ENCODE results near the gene LARP4. TPM values are rescaled to one million over a fixed set of nuclear protein-coding genes. Genes with fewer than 3 reads are reported as not detected.
"Not testable (repeated sequence)": the region's sequence is repeated elsewhere in the genome, so short reads cannot be mapped to it uniquely, and the experiment has no call there.

LARP4 gene
- total and polyA plus RNA-seq, 8 donors: 6.2 to 38.5 (median 29.6) TPM

DNA sequence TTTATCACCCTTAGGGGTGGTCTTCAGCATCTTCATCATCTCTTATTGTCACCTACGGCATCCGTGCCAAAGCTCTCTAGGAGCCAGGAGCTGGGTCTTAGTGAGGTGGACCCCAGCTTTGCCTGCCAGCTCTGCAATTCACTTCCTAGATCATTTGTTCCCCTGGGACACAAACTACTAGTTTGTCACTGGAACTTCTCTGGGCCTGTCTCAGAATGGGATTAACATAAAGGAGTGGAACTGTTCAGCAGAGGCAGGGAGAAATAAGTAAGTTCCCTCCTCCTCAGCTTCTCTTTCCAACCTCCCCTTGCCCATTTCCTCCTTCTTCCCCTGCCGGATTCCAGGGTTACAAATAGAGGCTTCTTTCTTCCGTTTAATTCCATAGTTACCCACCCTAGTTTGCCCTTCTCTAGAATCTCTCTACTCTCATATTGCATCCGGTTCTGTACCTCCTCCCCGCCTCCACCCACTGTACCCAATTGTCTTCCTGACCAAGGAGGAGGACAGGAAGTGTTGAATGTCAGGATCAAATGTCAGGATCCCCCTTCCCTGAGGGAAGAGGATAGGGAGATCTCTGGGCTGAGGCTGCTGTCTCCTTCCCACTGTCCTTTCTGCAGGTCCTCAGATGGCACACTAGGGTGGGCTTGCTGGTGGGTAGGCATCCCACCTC is 25.0 kb downstream of the LARP4 start:
- no peaks in the 10 kb centered on the region for H3K27me3 ChIP-seq
- intact Hi-C loops (cut with DNase I): no loop called here
- 73 to 76% methylated on average over 6 of the region's 6 CpGs for WGBS, 2 donors
- peaks cover 0 to 16% (median 6%) of the 10 kb centered on the region in 3 donors for H3K36me3 ChIP-seq
- TF ChIP-seq, protein P1, sequence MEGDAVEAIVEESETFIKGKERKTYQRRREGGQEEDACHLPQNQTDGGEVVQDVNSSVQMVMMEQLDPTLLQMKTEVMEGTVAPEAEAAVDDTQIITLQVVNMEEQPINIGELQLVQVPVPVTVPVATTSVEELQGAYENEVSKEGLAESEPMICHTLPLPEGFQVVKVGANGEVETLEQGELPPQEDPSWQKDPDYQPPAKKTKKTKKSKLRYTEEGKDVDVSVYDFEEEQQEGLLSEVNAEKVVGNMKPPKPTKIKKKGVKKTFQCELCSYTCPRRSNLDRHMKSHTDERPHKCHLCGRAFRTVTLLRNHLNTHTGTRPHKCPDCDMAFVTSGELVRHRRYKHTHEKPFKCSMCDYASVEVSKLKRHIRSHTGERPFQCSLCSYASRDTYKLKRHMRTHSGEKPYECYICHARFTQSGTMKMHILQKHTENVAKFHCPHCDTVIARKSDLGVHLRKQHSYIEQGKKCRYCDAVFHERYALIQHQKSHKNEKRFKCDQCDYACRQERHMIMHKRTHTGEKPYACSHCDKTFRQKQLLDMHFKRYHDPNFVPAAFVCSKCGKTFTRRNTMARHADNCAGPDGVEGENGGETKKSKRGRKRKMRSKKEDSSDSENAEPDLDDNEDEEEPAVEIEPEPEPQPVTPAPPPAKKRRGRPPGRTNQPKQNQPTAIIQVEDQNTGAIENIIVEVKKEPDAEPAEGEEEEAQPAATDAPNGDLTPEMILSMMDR (IDR thresholded peaks at IDR 0.05): no peak
- no peak for ATAC-seq
- H3K4me3 ChIP-seq: no peak overlapping the region
- H3K4me1 ChIP-seq: no peaks in the 10 kb centered on the region
- H3K9me3 ChIP-seq: no peaks in the 10 kb centered on the region
- FAIRE-seq: no peak
- no peak for DNase-seq
- no peak overlapping the region for H3K27ac ChIP-seq

DNA sequence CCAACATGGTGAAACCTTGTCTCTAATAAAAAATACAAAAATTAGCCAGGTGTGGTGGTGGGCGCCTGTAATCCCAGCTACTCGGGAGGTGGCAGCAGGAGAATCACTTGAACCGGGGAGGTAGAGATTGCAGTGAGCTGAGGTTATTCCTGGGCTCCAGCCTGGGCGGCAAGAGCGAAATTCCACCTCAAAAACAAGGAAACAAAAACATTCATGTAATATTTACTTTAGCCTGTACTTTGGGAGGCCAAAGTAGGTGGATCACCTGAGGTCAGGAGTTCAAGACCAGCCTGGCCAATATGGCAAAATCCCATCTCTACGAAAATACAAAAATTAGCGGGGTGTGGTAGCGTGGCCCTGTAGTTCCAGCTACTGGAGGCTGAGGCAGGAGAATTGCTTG is 31.0 kb downstream of the LARP4 start:
- H3K27me3 ChIP-seq; H3K9me3 ChIP-seq; ATAC-seq; H3K4me1 ChIP-seq; FAIRE-seq; H3K27ac ChIP-seq; intact Hi-C loops (cut with DNase I); H3K4me3 ChIP-seq; DNase-seq: not testable (repeated sequence)
- 84% methylated on average over 8 of the region's 8 CpGs for WGBS, 2 donors
- H3K36me3 ChIP-seq: peaks cover 6 to 68% (median 13%) of the 10 kb centered on the region in 3 donors

- no peaks in the 10 kb centered on the region for H3K27me3 ChIP-seq
- H3K9me3 ChIP-seq: no peaks in the 10 kb centered on the region
- intact Hi-C loops (cut with DNase I): no loop called here
- FAIRE-seq: no peak
- TF ChIP-seq, protein P1 (IDR thresholded peaks at IDR 0.05): no peak
- no peak for DNase-seq
- H3K27ac ChIP-seq: no peak overlapping the region
- no peak overlapping the region for H3K4me3 ChIP-seq
- no peak for ATAC-seq
- H3K36me3 ChIP-seq: peaks cover 0 to 78% (median 48%) of the 10 kb centered on the region in 3 donors
- H3K4me1 ChIP-seq: no peaks in the 10 kb centered on the region
Observed at GRCh38 chr12:50440288-50440687, 39.6 kb downstream of the LARP4 start.

GRCh38 chr12:50441763-50442162 is 41.1 kb downstream of the LARP4 start:
- Histone ChIP-seq H3K27me3 (no peaks in the 10 kb centered on the region), H3K27ac (no peak overlapping the region), H3K4me1 (no peaks in the 10 kb centered on the region), H3K36me3 (peaks cover 0 to 70% (median 42%) of the 10 kb centered on the region in 3 donors), H3K4me3 (no peak overlapping the region), H3K9me3 (no peaks in the 10 kb centered on the region)
- ATAC-seq (no peak), DNase-seq (no peak), FAIRE-seq (no peak)
- TF ChIP-seq, protein P1 (IDR thresholded peaks at IDR 0.05): no peak
- intact Hi-C loops (cut with DNase I): no loop called here
- 89 to 92% methylated on average over 7 of the region's 7 CpGs for WGBS, 2 donors

DNA sequence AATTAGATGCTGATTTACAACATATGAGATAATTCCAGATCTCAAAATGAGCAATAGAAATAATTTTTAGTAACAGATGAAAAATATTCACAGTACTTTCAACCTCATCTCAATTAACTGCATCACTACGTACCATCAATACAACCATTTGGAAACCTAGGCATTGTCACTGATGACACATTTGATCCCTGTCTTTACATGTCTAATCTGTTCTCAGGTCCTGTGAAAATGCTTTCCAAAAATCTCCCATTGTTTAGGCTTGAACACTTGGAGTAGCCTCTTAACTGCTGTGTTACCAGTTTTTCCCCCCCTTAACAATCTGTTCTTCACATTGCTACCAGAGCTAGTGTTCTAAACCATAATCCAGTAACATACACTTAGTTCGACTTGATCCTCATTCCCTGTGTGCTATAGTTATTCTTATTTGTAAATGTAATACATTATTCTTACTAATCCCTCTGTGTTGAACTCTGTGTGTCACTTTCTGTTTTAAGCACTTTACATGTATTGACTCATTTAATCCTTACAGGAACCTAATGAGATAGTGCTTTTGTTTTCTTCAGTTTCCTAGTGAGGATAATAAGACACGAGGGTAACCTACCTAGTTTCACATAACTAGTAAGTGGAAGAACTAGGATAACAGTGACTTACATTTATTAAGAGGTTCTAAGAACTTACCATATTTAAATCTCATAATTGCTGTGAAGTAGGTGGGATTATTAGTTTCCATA is 41.7 kb downstream of the LARP4 start:
- H3K36me3 ChIP-seq: peaks cover 0 to 64% (median 42%) of the 10 kb centered on the region in 3 donors
- TF ChIP-seq, protein P1 (IDR thresholded peaks at IDR 0.05): no peak
- no peak for ATAC-seq
- WGBS, 2 donors: 88 to 90% methylated on average over 3 of the region's 3 CpGs
- no peak overlapping the region for H3K4me3 ChIP-seq
- intact Hi-C loops (cut with DNase I): no loop called here
- no peak for FAIRE-seq
- no peaks in the 10 kb centered on the region for H3K27me3 ChIP-seq
- H3K27ac ChIP-seq: no peak overlapping the region
- DNase-seq: no peak
- no peaks in the 10 kb centered on the region for H3K9me3 ChIP-seq
- H3K4me1 ChIP-seq: no peaks in the 10 kb centered on the region

DNA sequence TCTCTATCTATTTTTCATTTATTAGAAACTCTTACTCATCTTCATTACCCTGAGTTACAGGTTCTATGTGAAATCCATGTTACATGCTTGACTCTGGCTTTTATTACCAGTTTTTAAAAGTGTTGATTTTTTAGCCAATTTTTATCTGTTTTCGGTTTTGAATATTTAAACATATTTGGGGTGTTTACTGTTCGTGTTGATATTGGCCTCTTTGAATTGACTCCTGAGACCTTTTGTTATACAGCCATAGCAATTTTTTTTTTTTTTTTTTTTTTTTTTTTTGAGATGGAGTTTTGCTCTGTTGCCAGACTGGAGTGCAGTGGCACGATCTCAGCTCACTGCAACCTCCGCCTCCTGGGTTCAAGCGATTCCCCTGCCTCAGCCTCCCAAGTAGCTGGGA is 49.0 kb downstream of the LARP4 start:
- WGBS, 2 donors: 69 to 78% methylated on average over 5 of the region's 5 CpGs
- FAIRE-seq, H3K36me3 ChIP-seq: not testable (repeated sequence)

More for the DNA sequence above, 49.0 kb downstream of the LARP4 start:
- DNase-seq; intact Hi-C loops (cut with DNase I); H3K9me3 ChIP-seq; ATAC-seq; H3K4me1 ChIP-seq; H3K27ac ChIP-seq; H3K27me3 ChIP-seq; H3K4me3 ChIP-seq: not testable (repeated sequence)

Data from pancreas (tissue), 10 donors.